Kidney (tissue), 14 donors: ENCODE results near the gene VSX1. TPM values are rescaled to one million over a fixed set of nuclear protein-coding genes. Genes with fewer than 3 reads are reported as not detected.

Experiments used
- DNase-seq, 5 donors: peaks; one replicate each; pipeline ENCODE4 v3.0.0-alpha.2; 2013 to 2020
- FAIRE-seq: peaks from 2 replicates; lab custom pipeline; 2012; peaks lifted over from hg19 to GRCh38; lab: Jason Lieb, UNC
- H3K27ac ChIP-seq, 2 donors: one replicate each; pipeline ENCODE4 v1.7.0; 2013; ENCODE audit warnings: low read depth in 2 of 2, low read length in 2 of 2, inconsistent platforms in 1 of 2
- H3K27me3 ChIP-seq: one replicate; pipeline ENCODE4 v1.7.1; 2013; ENCODE audit warnings: low read length, inconsistent platforms; ENCODE audit not compliant: control insufficient read depth, insufficient read depth
- H3K36me3 ChIP-seq, 3 donors: one replicate each; pipeline versions ENCODE4 v1.7.0 to v1.7.1; 2013; ENCODE audit warnings: low read length in 3 of 3, control low read depth in 1 of 3, inconsistent platforms in 1 of 3; ENCODE audit not compliant: insufficient read depth in 3 of 3, control insufficient read depth in 2 of 3
- H3K4me1 ChIP-seq, 3 donors: one replicate each; pipeline versions ENCODE4 v1.7.0 to v1.7.1; 2013; ENCODE audit warnings: low read length in 3 of 3, inconsistent platforms in 1 of 3, low read depth in 1 of 3; ENCODE audit not compliant: control insufficient read depth in 2 of 3, insufficient read depth in 2 of 3
- H3K4me3 ChIP-seq, 3 donors: one replicate each; pipeline versions ENCODE4 v1.7.0 to v1.8.1; 2013; ENCODE audit warnings: low read length in 3 of 3, control low read depth in 1 of 3, inconsistent platforms in 1 of 3
- H3K9ac ChIP-seq, 3 donors: one replicate each; pipeline versions ENCODE4 v1.7.0 to v1.7.1; 2013; ENCODE audit warnings: low read length in 3 of 3, control low read depth in 1 of 3, inconsistent platforms in 1 of 3
- H3K9me3 ChIP-seq, 3 donors: one replicate each; pipeline versions ENCODE4 v1.7.0 to v1.7.1; 2013; ENCODE audit warnings: low read length in 3 of 3, control low read depth in 1 of 3, inconsistent platforms in 1 of 3; ENCODE audit not compliant: control insufficient read depth in 2 of 3, insufficient read depth in 1 of 3
- intact Hi-C: fragments of 100-400 bp; cut with DNase I; formaldehyde crosslinking; loops from one replicate; pipeline ENCODE4 v1.11.1; 2022
- polyA plus RNA-seq: library from polyadenylated mRNA; stranded (reverse); fragments of 350-450 nt; fragmentation: Illumina TruSeq; extraction: RNeasy Lipid Tissue Mini Kit (QIAGEN cat#74804); gene quantifications from one replicate; pipeline ENCODE4 v1.2.3, GENCODE V29; 2014; ENCODE audit warnings: low read depth, low replicate concordance; ENCODE audit not compliant: insufficient read depth
- total RNA-seq: library from RNA; stranded (reverse); fragmentation: NEBNext Ultra II Directional; extraction: Animal tissue kit (Norgen Biotek cat#: 25700); gene quantifications from one replicate; pipeline ENCODE4 v1.2.1, GENCODE V29; 2021
- TF ChIP-seq, protein P1 (sequence below): IDR thresholded peaks from 3 replicates; pipeline ENCODE4 v1.5.1; 2012; ENCODE audit warnings: mild to moderate bottlenecking, moderate library complexity, borderline replicate concordance; ENCODE audit not compliant: insufficient read depth; ENCODE audit errors: extremely low read depth
- donor health status: control.
- donor health status: control.
- donor health status: control.
- donor health status: control.
- donor health status: control.
- donor health status: DM: yes; HTN: yes; CAD: no.
- donor health status: Normal renal cell carcinoma (clear cell type).

The VSX1 gene
- total and polyA plus RNA-seq, 2 donors from 2014 or later: 0.41 TPM; not detected in 1

DNA sequence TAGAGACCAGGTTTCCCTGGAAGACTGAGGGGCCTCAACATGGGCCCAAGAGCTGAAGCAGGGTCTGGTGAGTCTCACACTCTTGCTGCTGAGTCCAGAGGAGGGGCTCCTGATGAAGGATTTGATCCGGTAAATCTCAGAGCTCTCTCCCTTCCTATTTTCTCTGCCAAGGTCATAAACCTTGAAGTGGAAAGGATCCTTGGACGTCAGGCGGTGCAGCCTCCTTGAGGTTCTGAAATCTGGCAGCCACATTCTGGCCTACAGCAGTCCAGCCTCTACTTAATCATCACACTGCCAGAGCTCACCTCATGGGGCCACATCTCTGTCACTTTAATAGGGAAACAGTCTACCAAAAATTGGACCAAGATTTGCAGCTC is 48.0 kb downstream of the VSX1 start:
- DNase-seq: peak in 1 of 5 donors; percentile 18

DNA sequence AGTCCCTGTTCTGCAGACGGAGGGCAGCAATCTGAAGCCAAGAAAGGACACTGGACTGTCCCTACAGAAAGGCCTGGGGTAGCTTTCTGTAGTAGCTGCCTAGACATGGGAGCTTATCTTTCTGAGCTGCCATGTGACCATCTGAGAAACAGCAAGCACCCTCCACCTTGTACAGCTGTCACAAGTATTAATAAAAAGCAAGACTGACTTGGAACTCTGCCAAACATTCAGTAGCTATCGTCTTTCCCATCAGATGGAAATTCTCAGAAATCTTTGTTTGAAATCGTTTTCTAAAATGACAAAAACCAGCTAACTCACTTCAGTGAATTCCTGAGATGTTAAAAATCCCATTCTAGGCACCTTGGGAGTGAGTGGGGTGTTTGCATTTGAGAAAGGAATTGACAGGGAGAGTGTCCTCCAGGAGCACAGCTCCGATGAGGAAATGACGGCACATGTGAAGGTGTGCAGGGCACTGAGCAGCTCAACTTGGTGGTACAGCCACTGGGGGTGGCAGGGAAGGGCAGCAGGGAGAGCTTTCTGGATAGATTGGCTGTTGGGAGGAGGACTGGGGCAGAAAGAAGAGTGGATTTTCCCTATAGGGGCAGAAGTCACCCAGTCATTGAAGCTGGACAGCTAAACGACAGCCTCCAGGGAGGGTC is 48.5 kb downstream of the VSX1 start:
- TF ChIP-seq, protein P1, sequence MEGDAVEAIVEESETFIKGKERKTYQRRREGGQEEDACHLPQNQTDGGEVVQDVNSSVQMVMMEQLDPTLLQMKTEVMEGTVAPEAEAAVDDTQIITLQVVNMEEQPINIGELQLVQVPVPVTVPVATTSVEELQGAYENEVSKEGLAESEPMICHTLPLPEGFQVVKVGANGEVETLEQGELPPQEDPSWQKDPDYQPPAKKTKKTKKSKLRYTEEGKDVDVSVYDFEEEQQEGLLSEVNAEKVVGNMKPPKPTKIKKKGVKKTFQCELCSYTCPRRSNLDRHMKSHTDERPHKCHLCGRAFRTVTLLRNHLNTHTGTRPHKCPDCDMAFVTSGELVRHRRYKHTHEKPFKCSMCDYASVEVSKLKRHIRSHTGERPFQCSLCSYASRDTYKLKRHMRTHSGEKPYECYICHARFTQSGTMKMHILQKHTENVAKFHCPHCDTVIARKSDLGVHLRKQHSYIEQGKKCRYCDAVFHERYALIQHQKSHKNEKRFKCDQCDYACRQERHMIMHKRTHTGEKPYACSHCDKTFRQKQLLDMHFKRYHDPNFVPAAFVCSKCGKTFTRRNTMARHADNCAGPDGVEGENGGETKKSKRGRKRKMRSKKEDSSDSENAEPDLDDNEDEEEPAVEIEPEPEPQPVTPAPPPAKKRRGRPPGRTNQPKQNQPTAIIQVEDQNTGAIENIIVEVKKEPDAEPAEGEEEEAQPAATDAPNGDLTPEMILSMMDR: no peak
- H3K27ac ChIP-seq: peak overlapping the region in 1 of 2 donors; percentile 52
- no peaks in the 10 kb centered on the region for H3K27me3 ChIP-seq
- peaks cover 0 to 19% (median 7%) of the 10 kb centered on the region in 3 donors for H3K36me3 ChIP-seq
- H3K9ac ChIP-seq: no peak overlapping the region
- peaks cover 0 to 43% (median 39%) of the 10 kb centered on the region in 3 donors for H3K4me1 ChIP-seq
- H3K4me3 ChIP-seq: no peak overlapping the region
- FAIRE-seq: no peak
- no peaks in the 10 kb centered on the region for H3K9me3 ChIP-seq
- intact Hi-C loops: no loop called here
- peak in 3 of 5 donors; percentile 35 to 57 (median 51) for DNase-seq

More for the DNA sequence above, 48.0 kb downstream of the VSX1 start:
- no peak overlapping the region for H3K9ac ChIP-seq
- no peak for FAIRE-seq
- H3K9me3 ChIP-seq: no peaks in the 10 kb centered on the region
- H3K36me3 ChIP-seq: peaks cover 0 to 18% (median 7%) of the 10 kb centered on the region in 3 donors
- H3K4me3 ChIP-seq: no peak overlapping the region
- H3K27ac ChIP-seq: peak overlapping the region in 1 of 2 donors; percentile 52
- peaks cover 0 to 48% (median 44%) of the 10 kb centered on the region in 3 donors for H3K4me1 ChIP-seq
- TF ChIP-seq, protein P1: no peak
- intact Hi-C loops: no loop called here
- no peaks in the 10 kb centered on the region for H3K27me3 ChIP-seq

DNA sequence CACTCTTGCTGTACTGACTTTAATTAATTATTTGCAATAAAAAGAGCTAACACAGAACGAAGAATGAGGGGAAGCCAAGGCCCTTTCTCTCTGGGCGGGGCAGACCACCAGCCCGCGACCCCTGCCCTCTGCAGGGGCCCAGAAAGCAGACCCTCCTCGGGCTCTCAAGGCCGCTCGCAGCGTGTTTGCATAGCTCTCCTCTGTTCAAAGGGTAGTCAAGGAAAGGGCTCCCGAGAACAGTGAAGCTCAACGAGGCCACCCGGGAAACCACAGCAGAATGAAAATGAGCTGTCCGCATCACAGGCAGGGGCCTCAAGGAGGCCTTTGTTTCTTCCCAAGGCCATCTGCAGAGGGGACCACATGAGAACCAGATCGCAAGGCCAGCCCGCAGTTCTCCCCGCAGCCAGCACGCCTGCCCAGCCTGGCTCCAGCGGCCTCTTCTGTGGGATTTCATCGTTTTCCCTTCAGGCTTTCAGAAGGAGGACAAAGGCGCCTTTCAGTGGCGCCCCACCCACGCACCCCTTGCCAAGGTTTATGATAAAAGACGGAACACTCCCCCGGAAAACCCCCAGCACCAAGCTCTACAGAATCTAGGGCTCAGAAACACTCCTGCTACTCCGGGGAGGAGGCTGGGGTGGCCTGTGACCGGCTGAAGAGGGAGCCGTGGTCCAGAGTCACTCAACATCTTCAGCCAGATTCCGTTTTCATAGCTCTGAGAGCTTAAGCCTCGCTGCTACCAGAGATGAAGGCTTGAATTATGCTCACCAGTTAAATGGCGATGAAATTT is 49.3 kb downstream of the VSX1 start:
- Histone ChIP-seq H3K36me3 (peaks cover 0 to 22% (median 7%) of the 10 kb centered on the region in 3 donors), H3K27me3 (no peaks in the 10 kb centered on the region), H3K4me3 (no peak overlapping the region), H3K4me1 (peaks cover 0 to 35% (median 32%) of the 10 kb centered on the region in 3 donors), H3K9me3 (no peaks in the 10 kb centered on the region), H3K27ac (no peak overlapping the region), H3K9ac (no peak overlapping the region)
- peak in 3 of 5 donors; percentile 37 to 59 (median 54) for DNase-seq
- FAIRE-seq: no peak
- intact Hi-C loops: no loop called here
- TF ChIP-seq, protein P1: no peak
